HG02840 (cell line): Measurements from ENCODE around the gene KCNJ5.

Experiments used
- ATAC-seq: cut with Tn5 transposase; IDR thresholded peaks from one replicate; pipeline ENCODE4 v1.9.1; 2021; ENCODE audit warnings: mild to moderate bottlenecking, moderate library complexity, moderate number of reproducible peaks; ENCODE audit not compliant: unreplicated experiment, low FRiP score

Gene KCNJ5

GRCh38 chr11:128927683-128928336 is 36.7 kb downstream of the KCNJ5 start:
- ATAC-seq = no peak

DNA sequence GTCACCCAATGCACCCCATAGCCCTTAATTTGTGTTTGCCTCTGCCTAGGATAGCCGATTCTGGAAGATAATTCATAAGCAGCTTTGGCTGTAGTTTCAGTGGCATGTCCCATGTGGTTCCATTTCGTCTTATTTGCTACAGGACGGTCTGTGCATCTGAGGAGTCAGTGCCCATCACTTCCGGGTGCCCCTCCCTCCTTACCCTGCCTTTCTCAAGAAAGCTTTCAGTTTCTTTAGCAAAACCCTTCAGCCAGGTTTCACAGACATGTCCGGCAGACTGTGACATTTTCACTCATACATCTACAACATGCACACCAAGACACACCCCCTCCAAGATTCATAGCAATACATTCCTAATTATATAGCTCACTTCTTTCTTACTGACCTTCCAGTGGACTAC is 37.2 kb downstream of the KCNJ5 start:
- peak; percentile 93 for ATAC-seq

GRCh38 chr11:128929468-128929867 is 38.3 kb downstream of the KCNJ5 start:
- ATAC-seq = no peak

GRCh38 chr11:128929991-128930390 is 38.8 kb downstream of the KCNJ5 start:
- ATAC-seq = no peak

DNA sequence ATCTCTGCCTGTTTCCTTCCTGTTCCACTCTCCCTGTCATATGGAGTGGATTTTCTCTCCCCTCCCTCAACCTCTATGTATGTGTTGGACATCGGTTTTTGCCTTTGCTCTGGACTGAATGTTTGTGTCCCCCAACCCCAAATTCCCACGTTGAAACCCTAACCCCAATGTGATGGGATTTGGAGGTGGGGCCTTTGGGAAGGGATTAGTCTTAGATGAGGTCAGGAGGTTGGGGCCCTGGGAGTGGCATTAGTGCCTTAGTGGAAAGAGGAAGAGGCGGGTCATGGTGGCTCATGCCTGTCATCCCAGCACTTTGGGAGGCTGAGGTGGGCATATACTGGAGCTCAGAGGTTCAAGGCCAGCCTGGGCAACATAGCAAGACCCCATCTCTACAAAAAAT is 39.9 kb downstream of the KCNJ5 start:
- no peak for ATAC-seq

DNA sequence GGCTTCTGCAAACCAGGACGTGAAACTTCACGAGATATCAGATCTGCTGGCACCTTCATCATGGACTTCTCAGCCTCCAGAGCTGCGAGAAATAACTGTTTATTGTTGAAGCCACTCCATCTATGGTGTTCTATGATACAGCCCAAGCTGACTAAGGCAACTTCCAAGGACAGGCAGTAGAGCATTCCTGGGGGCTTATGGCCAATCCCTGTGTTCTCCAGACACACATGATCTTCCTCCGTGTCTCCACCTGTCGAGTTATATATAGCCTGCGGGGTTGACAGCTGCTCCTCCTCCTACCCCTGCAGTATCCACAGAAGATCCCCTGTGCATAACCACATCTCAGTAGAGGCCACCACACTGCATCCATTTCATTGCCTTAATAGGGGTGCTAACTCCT is 40.5 kb downstream of the KCNJ5 start:
- no peak for ATAC-seq

DNA sequence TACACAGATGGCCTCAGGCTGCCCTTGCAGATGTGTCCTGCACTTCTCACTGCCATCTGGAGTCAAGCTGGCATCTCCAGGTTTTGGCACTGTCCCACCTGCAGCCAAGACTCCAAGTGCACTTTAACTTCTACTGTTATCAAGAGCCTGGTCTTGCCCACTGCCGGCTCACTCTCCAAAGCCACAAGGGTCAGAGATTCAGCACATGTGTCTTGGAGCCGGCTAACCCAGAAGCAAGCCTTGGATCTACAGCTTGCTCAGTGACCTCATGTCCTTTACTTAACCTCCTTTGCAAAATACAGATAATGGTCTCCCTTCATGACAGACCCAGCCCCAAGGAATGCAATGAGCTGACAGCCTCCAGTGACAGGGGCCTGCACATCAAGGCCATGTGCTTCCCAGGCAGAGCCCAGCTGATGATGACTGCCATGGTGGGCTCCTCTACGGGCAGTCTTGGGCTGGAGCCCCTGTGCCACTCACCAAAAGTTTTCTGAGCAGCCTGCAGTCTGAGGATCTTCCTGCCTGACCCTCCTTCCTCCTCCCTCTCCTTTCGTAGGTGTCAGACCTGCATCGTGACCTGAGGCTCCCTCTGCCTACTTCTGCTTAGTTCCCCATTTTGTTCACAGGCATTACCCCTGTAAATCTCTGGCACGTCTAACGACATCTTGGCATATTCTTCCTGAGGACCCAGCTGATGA is 42.5 kb downstream of the KCNJ5 start:
- ATAC-seq = no peak

GRCh38 chr11:128934351-128934750 is 43.2 kb downstream of the KCNJ5 start:
- ATAC-seq = no peak

DNA sequence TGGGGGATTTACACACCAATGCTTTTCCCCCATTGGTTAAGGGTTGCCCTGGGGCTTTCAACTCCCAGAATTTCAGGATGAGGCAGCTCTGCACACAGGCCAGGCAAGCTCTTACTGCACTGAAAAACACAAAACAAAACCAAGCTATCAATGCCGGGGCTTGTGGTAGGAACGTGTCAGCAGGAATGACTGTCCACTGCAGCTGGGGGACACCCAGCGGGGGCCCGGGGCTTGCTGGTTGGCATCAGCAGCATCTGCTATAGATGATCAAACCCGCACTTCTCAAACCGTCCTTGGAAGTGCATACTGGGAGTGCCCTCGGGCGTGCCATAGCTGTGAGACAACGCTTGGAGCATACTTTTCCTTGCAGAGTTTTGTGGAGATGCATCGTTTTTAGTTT is 43.8 kb downstream of the KCNJ5 start:
- ATAC-seq = no peak

GRCh38 chr11:128936606-128937251 is 45.6 kb downstream of the KCNJ5 start:
- no peak for ATAC-seq

- no peak for ATAC-seq
Measured at GRCh38 chr11:128937480-128937879, 46.3 kb downstream of the KCNJ5 start.

DNA sequence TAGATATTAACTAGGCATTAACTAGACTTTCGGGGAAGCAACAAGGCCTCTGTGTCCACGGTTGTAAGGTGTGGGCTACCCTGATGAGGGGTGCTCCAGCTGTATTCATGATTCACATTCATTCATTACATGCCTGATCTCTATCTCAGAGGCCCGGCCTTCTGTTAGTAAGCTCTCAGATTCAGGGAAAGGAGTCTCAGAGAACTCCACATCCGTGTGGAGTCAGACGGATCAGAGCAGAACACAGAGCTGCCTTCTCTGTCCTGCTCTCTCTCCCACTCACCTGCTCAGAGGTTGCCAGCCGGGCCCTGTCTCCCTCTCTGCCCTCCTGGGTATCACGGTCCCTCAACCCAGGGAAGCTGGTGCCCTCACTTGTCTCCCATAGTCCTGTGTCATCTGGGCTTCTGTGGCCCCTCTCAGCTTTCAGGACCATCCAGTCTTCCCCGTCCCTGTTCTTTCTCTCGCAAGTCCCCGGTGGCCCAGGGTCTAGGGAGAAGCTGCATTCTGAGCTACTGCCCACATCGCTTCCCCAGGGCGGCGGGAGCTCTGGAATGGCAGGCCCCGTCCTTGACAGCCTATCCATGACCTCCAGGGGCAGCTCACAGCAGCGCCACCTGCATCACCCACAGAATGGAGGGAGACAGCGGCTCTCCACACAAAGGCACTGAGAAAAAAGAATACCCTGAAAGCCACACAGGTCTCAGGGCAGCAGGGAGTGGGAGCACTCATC is 47.2 kb downstream of the KCNJ5 start:
- ATAC-seq = no peak

DNA sequence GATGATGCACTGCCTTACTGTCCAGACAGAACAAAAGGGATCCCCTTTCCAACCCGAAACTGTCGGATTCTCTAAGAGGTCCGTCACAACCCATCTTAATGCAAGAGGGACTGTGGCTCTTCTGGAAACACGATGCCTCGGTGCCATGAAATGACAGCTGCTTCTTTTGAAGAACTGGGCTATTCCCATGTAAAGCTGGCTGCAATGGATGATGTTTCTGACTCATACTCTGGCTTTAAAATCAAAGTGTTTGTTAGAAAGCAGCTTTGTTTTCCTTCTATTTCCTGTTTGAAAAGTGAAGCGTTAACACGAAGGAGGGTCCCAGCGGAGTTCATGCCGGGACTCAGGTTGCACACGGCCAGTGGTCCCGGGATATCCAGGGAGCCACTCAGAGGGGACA is 48.4 kb downstream of the KCNJ5 start:
- no peak for ATAC-seq

GRCh38 chr11:128940156-128940555 is 49.0 kb downstream of the KCNJ5 start:
- ATAC-seq = no peak

GRCh38 chr11:128940603-128941002 is 49.4 kb downstream of the KCNJ5 start:
- no peak for ATAC-seq

- ATAC-seq = no peak
Measured at GRCh38 chr11:128941110-128941509, 50.0 kb downstream of the KCNJ5 start.

DNA sequence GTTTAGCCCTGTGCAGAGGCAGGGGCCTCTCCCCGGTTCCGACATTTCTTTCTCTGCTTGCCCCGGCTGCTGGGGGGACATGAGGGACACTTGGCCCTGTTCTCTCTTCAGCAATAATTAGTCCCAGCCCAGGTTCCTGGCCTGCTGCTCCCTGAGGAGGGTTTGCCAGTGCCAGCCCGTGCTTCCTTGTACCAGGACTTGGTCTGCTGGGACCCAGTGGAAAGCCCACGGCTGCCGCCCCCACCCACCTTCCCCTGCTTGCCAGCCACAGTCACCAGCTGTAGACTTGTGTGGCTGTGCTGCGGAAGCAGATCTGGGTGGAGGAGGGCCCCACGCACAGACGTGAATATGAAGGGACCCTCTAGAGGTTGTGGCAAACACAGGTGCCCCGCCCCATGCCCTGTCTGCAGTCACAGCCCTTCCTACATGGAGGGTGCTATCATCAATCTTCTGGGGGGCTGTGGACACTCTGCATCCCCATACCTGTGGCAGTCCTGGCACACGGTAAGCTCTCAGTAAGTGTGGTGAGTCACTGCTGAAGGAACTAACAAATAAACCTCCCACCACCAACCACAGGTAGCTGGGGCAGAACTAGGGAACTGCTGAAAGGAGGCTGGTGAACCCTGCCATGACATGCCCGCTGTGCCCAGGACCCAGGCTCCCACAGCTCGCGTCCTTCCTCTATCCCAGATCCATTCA is 50.6 kb downstream of the KCNJ5 start:
- no peak for ATAC-seq

- ATAC-seq = no peak
Measured at GRCh38 chr11:128942272-128942612, 51.1 kb downstream of the KCNJ5 start.

DNA sequence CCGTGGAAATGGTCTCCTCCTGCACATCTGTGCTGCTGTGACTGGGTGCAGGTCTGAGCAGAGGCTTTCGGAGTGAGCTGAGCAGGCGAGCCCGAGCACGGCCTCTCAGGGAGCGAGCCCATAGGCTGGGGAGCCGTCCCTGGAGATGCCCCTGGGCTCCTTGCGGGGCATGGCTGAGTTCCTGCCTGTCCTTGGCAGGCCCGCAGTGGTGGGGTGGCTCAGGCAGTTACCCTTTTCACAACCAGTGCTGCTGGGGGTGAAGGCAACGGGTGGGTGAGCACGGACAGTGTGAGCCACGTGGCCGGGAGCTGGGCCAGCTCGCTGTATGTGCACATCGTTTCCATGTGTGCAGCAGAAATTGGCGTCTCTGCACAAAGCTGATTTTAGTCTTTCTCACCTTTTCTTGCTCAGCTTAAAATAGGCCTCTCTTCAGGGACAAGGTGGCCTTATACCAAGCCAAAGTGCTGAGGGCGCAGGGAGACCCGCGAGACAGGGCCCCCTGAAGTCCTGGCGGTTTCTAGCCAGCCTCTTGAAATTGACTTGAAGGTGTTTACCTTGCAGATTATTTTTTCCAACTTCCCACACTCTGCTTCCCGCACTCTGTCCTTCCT is 51.8 kb downstream of the KCNJ5 start, which contains the start of gene TP53AIP1:
Gene TP53AIP1, minus strand, starts transcription at position 55 of the 611 bp plus-strand sequence. CDS start 5,053 bp downstream, outside the sequence.
- no peak for ATAC-seq

DNA sequence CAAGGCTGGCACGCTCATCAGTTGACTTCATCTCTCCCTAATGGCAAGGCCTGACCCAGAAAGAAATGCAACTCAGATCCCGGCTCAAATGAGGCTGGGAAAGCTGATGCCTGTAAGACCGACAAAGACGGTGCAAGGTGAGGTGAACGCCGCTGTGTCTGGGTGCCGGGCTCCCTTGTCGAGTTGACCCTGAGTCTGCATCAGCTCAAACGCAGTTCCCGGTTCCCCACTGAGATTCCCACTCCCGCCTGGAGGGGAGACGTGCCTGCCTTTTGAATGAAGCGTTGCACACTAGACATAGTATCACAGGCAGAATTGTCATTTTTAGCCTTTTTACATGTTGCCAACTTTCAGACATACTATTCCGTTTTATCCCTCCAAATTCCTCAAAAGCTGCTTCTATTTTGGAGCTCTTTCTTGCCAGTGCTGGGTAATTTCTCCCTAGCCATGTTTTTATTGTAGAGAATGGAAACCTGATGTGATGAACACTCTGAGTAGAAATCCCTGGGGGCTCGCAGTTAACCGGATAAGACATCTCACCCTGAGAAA is 52.3 kb downstream of the KCNJ5 start:
- no peak for ATAC-seq
